Inferior parietal cortex (tissue), 1 donor: ENCODE results near the gene CNTNAP2.

Source experiments
- DNase-seq: peaks from one replicate; pipeline ENCODE4 v3.0.0-alpha.2; 2016; ENCODE audit errors: extremely low spot score

The CNTNAP2 gene

DNA sequence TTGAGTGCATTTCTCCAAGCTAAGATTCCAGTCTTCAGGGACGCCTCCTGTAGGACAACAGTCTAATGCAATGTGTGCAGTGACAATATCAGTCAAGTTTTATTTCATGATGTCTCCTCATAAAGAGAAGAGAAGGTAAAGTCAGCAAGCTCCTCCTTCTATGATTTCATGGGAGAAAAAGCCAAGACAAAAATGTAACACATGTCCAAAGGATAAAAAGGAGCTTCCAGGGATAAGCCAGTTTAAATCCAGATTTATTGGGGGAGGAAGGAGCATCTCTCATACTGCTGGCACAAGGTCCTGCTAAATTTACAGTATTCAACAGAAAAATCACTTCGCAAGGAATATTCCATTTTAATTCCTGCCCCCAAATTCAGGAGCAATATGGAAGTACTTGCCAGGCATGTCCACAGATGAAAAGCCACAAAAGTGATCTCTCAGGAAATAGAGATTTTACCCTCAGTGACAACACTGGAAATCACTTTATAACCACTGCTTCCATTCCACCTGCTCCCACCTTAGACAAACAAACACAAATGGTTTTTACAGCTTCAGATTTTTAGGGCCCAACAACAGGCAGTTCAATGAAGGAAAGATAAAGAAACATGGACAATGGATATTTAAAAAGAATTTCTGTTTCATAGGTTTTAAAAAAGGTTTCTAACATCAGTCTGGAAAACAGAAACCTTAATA lies 1796.5 kb downstream of the CNTNAP2 start:
- no peak for DNase-seq

DNA sequence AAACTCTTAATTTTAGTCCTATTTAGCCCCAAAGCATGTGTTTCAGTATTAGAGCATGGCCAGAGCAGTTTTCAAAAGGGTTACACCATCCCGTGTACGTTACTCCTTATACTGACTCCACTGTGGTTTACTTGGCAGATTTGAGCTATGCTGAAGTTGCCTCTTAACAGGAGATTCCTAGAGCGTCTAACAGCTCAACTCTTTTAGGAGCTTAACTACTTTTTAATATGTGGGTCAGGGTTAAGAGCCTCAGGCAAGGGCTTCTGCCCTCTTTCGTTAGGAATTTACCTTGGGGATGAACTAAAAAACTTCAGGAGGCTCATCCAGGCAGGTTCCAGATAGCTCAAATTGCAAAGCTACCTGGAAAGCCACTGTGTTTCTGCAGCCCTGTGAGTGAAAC lies 1799.2 kb downstream of the CNTNAP2 start:
- no peak for DNase-seq

DNA sequence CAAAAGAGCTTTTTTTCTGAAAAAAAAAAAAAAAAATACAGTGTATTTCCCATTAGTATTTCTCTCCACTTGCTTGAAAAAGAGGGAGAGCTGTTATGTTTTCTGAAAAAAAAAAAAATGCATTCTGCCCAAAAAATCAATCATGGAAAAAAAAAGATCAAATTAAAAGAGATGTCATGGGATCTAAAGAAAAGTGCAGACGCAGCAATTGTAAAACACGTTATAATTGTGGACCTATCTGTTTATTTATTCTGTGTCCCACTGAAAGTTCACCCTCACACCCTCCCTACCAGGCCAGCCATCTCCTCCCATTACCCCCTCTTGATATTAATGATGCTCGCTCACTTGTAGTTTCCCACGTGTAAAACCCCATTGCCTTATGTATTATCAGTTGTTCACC lies 1800.0 kb downstream of the CNTNAP2 start:
- no peak for DNase-seq

DNA sequence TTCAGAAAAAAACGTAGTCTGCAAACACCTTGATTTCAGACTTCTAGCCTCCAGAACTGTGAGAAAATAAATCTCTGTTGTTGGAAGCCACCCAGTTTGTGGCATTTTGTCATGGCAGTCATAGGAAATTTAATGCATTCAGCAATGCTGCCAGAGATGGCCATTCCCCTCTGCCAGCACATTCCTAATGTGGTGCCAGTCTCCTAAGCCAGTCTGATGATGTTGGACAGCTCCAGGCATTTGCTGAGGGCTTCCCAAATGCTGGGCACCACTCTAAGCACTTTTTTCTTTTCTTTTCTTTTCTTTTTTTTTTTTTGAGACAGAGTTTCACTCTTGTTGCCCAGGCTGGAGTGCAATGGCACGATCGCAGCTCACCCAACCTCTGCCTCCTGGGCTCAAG lies 1807.2 kb downstream of the CNTNAP2 start:
- no peak for DNase-seq

DNA sequence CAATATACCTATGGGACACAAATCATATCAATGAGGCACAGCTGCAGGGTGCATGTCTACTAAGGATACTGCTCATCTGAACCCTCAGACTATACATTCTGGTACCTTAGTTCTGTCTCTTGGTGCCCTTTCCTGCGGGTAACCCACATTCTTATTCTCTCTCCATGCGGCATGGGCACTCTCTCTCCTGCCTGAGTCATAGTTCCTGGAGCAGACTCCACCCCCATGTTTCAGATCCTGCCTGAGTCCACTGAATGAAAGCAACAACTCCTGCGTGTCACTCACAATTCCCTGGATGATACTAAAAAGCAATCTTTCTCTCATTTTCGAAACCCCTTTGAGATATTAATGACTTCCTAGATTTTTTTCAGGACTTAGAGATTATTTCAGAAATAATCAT lies 1820.8 kb downstream of the CNTNAP2 start:
- DNase-seq, result no peak

DNA sequence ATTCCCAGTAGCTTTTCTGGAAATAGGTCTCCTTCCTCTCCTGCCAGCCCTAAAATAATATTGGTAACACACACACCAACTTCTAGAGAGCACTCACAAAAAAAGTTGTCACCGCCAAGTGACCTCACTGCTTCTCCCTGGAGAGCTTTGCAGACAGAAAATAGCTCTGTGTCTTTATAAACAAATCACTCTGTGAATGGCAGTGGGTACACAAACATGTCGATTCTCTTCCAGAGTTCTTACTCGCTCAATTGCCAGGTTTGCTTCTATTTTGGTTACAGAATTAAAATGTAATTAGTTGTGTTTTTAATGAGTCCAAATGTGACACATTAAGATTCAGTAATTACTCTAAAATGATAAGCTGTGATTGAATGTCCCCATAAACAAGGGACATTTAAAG lies 1824.8 kb downstream of the CNTNAP2 start:
- DNase-seq, result peak; percentile 18

DNA sequence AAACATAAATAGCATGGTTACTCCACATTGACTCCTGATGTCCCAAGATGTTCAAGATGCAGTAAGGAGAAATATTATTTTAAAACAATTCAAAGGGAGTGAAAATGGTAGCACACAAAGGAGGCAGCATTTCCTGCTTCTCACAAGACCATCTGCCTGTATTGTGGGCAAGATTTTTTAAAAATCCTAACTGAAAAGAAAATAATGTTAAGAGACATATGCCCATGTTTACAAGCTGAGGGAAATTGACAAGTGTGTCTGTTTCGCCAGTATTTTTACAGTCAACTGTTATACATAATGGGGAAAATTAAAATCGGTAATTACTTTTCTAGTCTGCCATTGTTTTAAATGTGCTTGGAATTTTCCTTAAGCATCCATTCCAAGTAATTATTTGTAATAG lies 1827.7 kb downstream of the CNTNAP2 start:
- DNase-seq, result no peak

DNA sequence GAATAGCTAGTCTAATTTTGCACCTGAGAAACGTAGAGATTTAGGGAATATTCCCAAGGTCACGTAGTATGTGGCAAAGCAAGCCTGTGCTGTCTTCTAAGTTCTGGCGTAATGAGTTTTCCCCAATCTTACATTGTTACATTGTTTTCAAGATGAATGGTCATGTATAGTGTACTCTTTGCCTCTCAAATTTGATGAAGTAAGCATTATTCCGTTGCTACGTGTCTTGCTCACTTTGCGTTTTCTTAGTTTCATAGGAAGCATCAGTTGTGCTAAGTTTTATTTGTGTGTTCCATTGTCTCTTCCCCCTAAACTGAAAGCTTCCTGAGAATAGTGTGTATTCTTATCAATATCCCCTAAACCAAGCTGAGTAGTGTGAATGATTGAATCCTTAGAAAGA lies 1836.3 kb downstream of the CNTNAP2 start:
- no peak for DNase-seq

DNA sequence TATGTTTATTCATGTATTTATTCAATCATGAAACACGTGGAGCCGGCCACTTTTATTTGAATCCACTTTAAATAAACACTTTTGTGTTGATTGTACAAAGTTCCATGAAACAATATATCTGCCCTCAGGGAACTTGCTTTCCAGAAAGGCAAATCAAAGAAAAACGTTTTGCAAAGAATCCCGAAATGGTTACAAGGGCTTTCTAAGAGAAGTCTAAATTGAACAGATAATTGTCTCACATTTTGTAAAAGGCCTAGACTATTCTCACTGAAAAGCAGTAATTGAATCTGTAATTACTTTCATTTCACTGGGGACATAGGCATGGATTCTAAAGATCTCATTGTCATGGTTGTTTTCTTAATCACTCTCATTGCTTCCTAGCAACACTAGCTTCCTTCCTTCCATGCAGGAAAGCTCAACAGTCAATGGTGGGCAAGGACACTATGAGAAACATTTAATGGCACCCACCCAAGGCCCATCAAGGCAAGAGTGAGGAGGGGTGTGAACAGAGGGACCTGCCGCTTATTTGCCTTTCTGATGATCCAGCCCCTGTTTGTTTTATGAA lies 1851.5 kb downstream of the CNTNAP2 start:
- DNase-seq, result no peak

DNA sequence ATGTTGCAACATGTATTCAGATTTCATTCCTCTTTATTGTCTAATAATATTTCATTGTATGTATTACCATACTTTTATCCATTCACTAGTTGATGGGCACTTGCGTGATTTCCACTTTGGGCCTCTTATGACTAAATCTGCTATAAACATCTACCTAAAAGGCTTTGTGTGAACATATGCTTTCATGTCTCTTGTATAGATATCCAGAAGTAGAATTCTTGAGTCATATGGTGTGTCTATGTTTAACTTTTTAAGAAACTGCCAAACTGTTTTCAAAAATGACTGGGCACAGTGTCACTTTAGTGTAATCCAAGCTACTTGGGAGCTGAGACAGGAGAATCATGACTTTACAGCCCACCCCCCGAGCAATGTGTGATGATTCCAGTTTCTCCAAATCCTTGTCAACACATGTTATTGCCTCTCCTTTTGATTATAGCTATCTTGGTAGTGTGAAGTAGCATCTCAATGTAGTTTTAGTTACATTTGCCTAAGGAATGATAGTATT lies 1855.1 kb downstream of the CNTNAP2 start:
- DNase-seq, result peak; percentile 53

DNA sequence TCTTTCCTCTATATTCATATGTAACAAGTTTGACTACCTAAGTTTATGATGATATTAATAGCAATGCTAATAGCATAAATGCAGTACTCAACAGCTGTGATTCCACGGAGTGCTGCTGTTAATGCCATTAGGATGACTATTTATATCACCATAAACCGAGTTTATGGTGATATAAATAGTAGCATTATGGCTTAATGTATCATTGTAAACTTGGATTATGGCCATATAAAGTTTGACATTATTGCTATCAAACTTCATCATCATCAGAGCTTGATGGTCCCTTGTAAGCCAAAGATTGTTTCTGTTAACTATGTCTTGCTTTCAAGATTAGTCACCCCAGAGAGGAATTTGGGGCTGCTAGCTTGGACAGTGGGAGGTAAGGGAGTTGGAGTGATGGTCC lies 1861.6 kb downstream of the CNTNAP2 start:
- no peak for DNase-seq

DNA sequence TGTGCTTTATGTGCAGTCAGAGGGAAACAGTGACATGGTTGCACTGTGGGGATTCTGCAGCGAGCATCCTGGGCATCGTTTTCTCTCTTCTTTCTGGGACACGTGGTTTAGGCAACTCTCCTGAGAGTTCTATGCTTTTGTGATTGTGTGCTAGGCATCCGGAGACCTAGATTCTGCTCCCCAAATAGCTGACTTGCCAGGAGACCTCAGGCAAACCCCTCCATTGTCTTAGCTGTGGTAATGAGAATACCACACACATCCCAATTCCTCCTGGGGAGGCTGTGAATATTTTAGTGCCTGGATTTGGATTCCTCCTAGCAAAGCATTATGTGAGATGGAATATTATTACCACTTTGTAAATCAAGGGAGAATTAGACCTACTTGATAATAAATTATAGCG lies 1862.0 kb downstream of the CNTNAP2 start:
- DNase-seq, result no peak

DNA sequence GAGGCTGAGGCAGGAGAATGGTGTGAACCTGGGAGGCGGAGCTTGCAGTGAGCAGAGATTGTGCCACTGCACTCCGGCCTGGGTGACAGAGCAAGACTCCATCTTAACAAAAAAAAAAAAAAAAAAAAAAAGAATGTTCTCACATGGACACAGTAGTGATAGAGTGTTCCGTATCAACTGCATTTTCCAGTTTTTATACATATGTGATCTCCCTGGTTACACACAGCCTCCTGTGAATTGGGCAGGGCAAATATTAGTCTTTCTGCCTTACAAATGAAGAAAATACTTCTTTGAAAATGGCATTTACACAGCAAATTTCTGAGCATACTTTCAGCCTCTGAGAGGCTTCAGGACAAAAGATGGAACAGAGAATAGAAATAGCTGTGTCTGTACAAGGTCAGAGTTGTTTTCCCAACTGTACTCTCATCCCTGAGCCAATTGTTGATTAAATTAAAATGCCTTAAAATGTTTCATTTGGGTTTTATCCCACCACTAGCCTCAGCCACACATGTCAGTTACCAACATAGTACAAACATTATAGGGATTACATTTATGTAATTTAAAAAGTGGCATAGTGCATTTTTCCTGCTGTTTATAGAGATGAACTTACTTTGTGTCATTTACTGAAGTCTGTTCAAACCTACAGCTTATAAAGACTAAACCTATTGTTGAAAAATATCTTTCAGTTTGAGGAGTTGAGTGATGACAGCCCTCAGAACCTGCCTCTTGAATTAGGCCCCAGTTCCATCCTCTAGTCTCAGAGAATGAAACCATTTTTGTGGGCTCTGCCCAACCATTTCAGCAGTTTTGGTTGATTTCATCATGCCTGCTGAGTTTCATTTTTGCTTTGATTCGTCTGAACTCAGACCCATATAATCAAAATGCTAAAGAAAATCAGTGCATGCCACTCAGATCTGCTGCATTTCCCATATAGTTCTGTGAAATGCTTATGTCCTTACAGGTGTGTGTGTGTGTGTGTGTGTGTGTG lies 1864.5 kb downstream of the CNTNAP2 start:
- no peak for DNase-seq

DNA sequence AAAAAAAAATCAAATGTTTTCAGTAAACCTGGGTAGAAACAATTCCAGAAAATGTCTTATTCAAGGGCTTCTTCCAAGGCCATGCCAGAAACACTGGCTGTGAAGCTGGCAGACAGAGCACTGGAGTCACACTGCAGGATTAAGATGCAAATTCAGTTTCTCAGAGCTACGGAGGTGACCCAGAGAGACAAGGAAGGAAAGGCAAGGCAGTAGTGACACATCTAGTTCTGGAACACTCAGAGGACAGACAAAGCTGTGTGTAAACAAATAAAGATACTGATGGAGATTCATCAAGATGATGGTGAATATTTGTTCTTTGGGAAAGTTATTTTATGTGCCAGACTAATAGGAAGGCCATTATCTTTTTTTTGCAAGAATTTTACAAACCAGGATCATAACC lies 1865.7 kb downstream of the CNTNAP2 start:
- DNase-seq, result no peak

DNA sequence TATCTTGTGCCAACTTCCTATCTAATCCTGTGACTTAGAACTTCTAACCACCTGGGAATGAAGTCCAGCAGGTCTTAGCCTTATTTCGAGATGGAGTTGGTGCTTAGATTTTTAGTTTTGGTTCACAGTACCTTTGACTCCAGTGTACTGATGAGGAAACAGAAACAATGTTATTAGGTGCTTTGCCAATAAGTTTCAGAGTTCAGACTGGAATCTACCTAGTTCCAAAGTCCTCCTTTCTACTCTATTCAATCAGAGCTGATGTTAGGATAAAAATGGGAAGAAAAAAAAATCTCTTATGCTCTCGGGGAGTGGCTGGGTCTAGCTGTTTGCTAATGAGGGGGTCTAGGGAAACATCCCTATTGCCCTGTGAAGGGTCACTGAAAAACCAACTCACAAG lies 1867.7 kb downstream of the CNTNAP2 start:
- DNase-seq, result no peak

DNA sequence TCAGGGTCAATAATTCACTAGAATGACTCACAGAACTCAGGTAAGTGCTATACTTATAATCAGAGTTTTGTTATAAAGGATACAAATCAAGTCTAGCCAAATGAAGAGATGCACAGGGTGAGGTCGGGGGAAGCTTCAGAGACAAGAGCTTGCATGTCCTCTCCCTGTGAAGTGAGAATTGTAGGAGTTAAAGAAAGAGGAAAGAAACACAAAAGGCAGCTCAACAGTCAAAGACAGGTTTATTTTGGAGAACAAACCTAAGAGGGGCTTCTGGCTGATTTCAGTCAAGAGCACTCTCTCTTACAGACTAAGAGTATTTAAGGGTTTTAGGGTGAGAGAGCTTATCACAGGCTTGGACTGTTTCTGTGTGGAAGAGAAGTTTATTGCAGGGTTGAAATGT lies 1873.5 kb downstream of the CNTNAP2 start:
- DNase-seq, result no peak

DNA sequence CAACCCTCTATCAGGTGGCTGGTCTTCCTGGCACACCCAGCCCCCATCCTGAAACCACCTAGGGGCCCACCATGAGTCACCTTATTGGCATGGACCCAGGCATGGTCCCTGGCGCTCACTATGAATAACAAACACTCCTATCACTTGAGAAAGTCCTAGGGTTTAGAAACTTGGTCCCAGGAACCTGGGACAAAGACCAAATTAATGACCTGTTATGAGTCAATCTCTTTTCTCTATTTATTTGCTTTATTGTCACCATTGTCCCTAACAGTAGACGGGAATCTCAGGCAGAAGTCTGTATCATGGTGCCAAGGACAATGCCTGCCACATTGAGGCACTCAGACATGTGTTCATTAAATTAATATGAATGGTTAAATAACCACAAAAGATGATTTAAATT lies 1874.3 kb downstream of the CNTNAP2 start:
- DNase-seq, result no peak

DNA sequence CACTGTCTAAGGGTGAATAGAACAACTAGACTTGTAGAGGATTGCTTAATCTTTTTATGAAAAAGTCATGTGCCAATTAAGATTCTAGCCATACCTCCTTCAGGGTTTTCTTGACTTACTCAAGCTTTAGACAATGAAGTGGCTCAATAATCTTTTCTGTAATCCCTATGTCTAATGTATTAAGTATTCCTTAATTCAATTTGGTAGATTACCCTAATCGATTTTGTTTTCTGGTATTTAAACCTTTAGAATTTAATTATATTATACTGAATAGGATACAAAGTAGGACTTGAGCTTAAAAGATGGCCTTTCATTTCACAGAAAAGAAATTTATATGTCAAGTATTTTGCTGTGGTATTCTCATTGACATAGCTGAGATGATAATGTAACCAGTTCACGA lies 1876.1 kb downstream of the CNTNAP2 start:
- DNase-seq, result no peak

DNA sequence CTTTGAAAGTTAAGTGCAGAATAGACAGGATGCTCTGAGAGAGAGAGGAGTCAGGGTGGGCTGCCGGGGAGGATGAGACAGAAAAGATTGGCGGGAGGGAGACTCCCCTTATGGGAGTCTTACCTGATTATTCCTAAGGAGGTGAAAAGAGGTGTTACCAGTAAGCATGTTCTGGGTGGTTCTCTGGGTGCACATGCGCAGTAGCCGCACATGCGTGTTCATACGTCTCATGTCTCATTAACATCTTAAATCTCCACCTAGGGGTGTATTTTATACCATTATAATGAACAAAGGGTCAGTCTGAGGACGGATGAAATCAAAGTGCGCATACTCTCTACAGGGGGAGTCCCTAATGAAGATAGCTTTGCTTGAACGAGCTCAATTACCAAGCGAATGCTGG lies 1881.0 kb downstream of the CNTNAP2 start:
- no peak for DNase-seq

DNA sequence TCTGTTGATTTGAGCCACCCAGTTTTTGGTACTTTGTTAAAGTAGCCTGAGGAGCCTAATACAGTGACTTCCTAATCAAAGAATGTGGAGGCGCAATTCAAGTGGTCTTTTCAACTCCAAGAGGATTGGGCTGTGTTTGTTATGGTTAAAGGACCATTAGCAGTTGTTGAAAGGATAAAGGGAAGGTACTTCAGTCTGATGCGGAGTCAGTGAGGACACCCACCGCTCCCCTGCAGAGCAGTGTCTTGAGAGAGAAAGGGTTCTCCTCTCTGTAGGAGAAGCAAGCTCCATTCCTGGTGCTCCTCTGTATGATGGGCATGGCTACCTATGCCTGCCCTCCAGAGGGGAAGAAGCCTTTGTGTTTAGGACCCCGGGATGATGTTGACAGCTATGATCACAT lies 1883.4 kb downstream of the CNTNAP2 start:
- no peak for DNase-seq

DNA sequence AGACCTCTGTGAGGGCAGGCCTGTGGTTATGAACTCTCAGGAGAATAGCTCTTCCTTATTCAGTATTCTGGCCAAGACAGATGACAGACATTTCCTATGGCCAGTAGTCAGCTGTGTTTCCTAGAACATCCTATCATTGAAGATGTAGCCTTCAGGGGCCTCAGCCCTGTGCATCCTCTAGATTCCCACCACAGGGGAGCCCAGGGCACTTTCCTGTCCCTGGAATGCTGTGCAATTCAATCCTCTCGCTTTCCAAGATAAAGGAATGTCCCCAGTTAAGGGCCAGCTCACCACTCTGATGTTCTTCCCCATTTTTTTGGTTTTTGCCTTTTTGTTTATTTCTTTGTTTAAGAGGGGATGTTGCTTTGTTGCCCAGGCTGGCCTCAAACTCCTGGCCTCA lies 1895.2 kb downstream of the CNTNAP2 start:
- DNase-seq, result no peak

DNA sequence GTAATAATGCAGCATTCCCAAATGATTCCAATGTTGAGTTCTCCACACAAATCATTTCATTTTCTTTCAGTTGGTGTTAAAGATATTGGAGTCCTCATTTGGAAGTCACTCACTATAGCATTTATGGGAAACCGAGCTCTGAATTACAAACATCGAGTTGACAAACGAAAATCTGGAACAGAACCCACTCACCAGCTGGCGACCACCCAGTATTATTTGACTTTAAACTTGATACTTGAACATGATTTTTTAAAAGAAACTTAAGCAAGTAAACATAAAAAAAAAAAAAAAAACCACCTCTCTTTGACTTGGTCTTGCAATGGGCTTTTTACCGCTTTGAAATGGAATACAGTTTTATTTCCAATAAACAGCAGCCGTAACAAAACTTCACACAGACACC lies 1897.4 kb downstream of the CNTNAP2 start:
- DNase-seq, result no peak

DNA sequence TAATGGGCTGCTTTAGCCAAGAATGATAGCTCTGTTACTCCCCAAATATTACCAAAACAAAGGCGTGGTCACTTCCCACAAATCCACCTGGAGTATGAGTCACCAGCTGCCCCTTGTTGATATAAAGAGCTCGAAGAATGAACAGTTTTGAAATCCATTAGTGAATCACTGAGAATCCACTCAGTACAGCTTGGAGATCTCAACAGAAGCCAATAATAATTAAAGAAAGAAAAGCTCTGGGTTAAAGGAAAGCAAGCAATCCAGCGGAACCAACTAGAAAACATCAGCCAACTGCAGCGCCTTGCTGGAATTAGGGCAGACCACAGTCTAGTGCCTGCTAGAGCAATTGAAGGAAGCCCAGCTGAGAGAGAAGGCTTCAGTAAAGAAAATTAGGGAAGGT lies 1897.9 kb downstream of the CNTNAP2 start:
- no peak for DNase-seq
